Activated CD8-positive, alpha-beta memory T cell treated with anti-CD3 and anti-CD28 coated beads for 48 hours (primary cell): ENCODE measurements around the gene APH1B.
"Not testable (repeated sequence)": the region's sequence is repeated elsewhere in the genome, so short reads cannot be mapped to it uniquely, and the experiment has no call there.

Experiments
- DNase-seq, 3 experiments: peaks; one replicate each; pipeline ENCODE4 v3.0.0-alpha.2; 2020; ENCODE audit warnings: low read depth in 2 of 3, low spot score in 2 of 3

Gene APH1B

DNA sequence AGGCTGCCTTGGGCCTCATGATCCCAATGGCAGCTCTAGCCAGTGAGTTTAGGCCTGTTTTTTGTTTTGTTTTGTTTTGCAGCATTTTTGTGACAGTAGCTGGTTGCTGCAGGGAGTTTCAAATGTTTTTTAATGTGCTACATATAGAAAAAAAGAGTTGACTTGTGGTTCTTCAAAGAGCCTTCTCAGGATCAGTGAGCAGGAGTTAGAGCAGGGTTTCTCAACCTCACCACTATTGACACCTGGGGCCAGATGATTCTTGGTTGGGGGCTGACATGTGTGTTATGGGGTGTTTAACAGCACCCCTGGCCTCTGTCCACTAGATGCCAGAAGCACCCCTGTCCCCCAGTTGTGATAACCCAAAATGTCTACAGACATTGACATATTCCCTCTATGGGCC, 17.9 kb downstream of the APH1B start:
- no peak for DNase-seq

DNA sequence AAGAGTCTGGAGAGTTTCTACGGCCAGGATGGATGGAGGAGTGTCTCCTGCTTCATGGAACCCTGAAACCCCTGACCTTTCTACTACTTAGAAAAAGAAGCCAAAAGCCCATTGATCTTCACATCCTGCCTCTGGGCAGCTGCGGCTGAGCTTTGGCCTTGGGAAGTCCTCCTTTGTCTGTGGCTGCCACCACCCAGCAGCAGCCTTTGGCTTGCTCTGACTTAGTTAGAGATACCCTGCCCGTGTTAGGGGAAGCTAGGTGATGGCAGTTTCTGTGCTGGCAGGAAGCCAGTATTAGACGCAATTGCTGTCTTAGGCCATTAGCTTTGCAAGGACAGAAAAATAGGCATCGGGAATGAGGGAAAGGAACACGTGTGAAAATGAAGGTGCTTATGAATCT, 18.8 kb downstream of the APH1B start:
- DNase-seq = no peak

DNA sequence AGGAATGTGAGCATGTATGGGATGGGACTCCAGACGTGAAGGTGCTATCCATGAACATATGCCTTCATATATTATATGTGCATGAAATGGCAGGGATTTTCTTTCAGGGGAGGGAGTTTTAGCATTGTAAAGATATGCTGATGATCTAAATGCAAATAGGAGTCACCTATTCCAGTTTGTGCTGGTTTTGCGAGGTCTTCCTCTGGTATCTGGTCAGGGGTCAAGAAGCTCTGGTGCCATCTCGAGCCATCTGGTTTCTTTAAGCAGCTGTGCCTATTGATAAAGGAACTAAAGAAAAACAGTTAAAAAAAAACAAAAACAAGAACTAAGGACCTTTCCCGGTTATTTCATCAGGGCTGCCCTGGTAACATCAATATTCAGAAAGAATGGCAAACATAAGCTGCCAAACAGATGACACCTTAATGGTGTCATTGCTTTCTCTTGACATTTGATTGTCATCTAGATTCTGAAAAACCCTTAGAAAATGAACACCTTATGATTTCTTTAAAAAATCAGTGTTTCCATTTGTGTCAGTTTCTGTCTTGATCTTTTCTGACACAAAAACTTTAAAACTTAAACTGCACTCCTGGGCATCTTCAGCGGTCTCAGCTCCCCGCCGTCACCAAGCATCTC, 22.7 kb downstream of the APH1B start:
- DNase-seq = no peak

DNA sequence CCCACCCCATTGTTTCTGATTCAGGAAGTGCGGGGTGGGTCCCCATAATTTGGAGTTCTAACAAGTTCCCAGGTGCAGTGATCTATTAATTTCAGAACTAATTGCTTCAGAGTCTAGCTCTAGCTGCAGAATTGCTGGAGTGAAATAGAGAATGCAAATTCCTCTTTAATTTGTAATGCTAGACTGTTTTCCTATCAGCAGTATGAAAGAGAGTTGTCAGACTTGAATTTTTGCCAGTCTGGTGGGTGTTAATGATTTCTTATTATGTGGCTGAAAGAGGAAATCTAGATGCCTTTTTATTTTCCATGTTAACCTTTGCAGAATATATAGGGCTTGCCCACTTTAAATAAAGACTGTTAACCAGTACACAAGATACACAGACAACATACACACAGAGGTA, 23.7 kb downstream of the APH1B start:
- DNase-seq = no peak

DNA sequence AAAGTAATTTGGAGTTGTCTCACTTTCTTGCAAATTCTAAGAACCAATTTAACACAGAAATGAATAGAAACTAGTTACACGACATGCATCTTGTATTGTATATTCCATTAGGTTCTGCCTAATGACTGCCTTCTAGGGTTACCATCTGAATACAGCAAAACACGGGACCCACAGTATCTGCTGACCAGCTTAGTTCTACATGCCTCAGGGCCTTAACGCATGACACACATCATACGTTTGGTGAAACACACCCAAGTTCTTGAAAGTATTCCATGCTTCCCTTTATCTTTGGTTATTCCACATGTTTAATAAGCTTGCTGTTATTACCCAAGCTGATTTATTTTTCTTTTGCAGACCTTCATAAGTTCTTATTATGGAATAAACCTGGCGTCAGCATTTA, 27.9 kb downstream of the APH1B start:
- no peak for DNase-seq

DNA sequence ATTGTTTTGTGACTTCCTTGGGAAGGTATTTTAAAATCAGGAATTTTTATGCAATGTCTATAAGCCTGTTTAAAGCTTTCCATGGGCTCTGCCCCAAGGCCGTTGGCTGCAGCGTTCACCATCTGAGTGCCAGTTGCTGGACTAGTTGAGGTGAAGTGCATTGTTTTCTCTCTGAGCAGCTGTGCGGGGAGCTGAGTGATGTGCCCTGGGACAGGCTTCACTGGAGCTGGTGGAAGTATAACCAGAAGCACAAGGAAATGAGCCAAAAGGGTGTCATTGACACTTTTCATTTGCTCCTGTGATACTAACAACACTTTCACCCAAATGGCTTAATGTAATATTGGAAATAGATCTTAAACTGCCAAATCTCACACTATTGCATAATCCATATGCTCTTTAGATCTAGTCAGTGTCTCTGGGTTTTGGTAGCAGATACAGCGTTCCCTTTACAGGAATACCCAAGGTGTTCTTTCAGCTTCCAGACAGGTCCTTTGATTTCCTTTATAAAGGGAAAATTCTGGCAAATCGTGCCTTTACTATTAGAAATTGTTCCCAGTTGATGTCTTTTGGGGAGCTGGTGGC, 29.2 kb downstream of the APH1B start:
- no peak for DNase-seq

DNA sequence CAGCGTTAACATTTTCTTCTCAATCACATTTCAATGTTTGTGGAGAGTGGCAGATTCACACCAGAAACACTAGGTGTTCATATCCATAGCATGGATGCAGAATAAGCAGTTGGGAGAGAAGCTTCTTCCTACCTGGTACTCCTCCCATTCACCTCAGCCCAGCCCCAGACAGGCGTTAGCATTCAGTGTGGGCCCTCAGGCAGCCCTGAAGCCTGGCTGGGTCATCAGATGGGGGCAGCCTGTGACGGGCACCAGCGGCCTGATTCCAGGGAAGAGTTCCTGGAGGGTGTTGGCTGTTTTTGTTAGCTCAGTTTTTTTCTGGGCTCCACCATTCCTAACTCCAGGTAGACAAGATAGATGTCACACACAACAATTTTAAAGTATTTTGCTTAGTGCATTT, 31.1 kb downstream of the APH1B start:
- DNase-seq = no peak

DNA sequence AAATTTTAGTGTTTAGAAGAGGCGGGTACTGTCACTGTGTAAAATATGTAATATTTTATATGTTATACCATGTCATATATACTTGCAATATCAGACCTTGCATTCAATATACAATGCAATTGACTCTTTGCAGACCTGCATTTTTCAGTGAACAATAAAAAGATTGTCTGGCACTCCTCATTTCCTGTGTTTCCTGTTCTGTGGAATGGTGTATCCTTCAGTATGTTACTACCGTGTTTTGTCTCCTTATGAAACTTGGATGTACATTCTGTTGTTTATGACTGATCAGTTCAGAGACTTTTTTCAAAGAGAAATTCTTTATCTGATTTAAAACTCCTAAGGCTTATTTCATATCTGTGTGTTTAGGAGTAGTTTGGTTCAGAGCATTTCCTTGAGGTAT, 31.5 kb downstream of the APH1B start:
- DNase-seq = no peak

DNA sequence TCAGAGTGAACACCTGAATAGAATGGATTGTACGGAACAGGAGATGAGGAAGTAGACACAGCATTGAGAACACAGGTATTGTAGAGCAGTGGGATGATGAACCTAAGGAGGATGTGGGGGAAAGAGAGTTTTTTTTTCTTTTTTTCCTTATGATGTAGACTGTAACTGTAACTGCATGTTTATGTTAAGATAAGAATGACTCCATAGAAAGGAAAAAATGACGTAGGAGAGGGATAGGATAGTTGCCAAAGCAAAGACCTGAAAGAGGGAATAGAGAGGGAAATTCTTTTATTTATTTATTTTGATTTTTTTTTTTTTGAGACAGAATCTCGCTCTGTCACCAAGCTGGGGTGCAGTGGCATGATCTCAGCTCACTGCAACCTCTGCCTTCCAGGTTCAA, 33.2 kb downstream of the APH1B start:
- no peak for DNase-seq

DNA sequence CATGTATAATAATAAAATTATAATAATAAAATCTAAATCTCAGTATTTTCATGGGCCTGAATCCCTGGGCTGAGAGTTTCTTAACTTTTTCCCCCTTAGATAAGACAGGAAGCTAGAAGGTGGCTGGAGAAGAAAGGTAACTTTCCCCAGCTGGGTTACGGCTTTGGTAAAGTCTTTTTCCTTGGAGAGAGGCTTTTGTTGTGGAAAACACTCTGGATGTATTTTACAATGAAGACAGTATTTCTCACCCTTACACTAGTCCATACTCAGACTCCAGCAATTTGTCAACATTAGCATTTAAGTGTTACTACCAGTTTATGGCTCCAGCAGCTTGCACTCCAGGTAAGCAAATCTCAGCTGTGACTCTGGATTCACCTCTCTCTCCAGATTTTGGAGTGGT, 34.9 kb downstream of the APH1B start:
- DNase-seq = no peak

DNA sequence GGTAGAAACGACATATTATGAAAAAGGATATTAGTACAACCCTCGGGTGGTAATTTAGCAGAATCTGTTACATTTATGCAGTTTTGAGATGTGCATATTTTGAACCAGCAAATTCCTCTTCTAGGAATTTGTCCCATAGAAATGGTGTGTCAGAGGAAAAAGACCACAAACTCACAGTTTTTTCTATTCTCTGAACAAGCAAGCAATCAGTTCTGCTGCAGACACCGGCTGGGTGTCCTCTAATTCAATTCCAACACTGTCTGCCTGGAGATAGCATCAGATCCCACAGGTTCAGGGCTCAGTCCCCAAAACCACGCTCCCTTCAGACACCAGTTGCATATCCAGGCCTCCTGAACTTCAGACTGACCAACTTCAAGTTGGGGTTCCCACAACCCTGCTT, 36.4 kb downstream of the APH1B start:
- no peak for DNase-seq

DNA sequence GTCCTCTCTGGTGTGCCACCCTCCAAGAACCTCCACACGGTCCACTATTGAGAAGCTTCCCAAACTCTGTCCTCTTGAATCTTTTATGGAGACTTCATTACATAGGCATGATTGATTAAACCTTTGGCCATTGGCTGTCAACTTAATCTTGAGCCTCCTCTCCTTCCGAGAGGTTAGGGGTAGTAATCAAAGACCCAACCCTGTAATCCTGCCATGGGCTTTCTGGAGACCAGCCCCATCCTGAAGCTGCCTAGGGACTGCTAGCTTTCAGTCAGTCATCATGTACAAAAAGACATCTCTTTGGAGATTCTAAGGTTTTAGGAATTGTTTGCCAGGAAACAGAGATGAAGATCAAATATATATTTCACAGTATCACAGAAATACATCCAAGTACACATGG, 37.0 kb downstream of the APH1B start:
- DNase-seq = no peak

DNA sequence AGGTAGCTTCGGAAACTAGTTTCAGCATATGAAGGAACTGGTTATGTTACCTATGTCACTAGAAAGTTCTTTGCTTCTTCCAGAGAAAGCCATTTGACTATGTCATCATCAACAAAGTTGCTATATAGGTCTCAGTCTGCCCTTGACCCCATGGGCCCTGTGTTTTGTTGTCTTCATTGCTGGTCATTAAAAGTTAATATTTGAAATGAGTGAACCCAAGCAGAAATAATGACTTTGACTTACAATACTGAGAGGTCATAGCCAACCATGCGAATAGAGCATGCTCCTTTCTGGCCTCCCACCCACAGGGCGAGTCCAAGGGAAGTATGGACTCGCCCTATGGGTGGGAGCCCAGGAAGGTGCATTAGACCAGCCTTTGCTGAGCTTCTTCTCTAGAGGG, 40.9 kb downstream of the APH1B start:
- no peak for DNase-seq

DNA sequence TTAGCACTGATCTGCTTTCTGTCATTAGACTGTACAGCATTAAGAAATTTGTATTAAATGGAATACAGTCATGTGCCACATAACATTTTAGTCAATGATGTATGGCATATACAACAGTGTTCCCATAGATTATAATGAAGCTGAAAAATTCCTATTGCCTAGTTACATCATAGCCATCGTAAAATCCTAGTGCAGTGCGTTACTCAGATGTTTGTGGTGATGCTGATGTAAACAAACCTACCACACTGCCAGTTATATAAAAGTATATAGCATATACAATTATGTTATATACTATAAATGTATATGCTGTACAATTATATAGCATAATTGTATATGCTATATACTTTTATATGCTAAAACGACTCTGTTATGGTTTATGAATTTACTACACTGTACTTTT, 41.7 kb downstream of the APH1B start:
- DNase-seq = no peak

DNA sequence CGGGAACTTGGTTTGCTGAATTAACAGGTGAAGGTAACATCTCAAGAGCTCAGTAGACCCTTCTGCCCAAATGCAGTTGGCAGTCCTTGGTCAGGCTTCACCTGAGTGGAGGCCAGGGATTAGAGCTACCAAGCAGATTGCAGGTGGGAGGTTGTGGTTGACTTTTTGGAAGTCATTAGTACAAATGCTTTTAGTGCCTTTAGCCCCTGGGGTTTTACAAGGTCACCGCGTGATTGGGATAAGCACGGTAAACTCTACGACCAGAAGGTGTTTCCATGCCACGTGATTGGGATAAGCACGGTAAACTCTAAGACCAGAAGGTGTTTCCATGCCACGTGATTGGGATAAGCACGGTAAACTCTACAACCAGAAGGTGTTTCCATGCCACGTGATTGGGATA, 43.0 kb downstream of the APH1B start:
- not testable (repeated sequence) for DNase-seq

DNA sequence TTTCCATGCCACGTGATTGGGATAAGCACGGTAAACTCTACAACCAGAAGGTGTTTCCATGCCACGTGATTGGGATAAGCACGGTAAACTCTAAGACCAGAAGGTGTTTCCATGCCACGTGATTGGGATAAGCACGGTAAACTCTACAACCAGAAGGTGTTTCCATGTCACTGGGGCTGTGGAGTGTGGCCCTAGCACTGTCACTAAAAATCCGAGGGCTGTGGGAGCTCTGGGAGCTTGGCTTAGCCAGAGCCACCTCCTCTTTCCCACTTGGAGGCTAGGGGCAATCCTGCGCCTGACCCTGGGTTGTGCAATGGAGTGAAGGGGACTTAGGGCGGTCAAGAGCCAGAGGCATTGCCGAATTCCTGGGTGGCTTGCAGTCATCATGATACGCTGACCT, 43.6 kb downstream of the APH1B start:
- DNase-seq = not testable (repeated sequence)

DNA sequence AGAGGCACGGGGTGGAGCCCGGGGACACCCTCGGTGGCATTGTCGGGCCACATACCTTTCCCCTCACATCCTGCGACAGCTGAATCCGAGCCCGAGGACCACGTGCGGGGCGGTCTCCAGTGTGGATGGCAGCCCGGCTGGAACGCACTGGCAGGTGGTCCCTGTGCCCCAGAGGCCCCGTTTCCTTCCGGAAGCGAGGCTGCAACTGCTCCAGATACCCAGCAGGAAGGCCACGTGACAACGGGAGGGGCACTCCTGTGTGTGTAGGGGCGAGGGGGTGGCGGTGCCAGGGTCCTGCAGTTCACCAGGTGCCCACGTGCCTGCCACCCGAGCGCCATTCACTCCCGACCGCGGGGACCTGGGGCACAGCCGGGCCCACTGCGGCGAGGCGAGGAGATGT, 44.1 kb downstream of the APH1B start:
- DNase-seq = no peak

DNA sequence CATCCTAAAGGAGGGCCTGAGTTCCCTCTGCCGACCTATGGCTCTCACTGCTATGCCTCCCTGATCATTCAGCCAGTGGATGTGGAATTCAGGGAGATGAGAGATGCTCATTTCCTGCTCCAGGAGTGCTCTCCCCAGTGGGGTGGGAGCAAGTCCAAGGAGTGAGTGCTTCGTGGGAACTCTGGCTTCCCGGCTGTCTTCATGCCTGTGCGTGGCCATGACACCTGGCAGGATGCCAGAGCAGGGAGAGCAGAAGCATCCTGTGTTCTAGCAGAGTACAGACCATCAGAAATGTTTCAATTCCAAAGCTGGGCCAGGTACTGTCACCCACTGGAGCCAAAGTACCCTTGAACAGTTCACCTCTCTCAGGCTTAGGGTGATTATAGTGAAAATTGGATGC, 45.1 kb downstream of the APH1B start:
- DNase-seq = no peak

DNA sequence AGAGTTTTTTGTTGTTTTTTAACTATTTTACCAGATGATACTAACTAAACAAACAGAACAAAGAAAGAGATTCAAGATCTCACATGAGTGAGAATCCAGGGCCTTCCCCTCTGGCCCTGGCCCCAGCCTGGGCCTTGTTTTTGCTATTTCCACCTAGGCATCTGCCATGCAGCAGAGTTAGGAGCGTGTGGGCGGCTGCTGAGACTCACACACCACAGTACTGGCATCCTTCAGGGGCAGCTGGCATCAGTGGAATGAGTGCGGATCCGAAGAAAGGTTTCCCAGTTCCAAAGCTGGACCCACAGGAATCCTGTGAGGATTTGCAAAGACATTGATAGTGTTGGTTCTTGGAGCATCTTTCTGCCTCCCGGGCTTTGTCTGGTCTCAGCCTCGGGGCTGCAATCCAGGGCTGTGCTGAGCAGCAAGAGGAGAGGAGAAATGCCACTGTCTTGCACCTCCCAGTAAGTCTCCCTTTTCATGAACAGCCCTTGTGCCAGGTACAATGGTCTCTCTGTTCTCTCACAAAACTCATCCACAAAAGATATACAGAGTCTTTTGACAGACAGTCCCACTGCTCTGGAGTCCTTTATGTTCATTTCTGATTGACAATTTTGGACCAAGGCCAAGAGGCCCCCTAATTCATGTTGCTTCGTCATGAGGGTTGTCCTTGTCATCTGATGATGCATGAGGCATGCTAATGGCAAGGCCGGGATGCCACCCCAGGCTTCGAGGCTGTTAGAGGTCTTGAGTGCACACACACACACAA, 46.6 kb downstream of the APH1B start:
- no peak for DNase-seq

DNA sequence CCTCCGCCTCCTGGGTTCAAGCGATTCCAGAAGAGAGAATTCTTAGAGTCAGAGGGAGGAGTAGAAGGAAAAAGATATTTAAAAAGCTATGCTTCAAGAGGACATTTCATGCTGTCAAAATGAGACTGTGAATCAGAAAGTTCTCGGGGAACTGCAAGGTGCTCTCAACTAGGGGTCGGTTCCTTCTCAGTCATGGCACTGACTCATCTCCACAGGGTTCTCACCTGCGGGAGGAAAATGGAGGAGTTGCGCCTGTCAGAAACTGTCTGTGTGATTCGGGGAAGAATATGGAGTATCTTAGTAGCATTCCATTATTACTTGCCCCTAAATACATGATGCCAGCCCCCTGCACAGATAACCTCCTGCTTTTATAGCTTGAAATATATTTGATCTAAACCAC, 47.4 kb downstream of the APH1B start:
- DNase-seq = no peak

DNA sequence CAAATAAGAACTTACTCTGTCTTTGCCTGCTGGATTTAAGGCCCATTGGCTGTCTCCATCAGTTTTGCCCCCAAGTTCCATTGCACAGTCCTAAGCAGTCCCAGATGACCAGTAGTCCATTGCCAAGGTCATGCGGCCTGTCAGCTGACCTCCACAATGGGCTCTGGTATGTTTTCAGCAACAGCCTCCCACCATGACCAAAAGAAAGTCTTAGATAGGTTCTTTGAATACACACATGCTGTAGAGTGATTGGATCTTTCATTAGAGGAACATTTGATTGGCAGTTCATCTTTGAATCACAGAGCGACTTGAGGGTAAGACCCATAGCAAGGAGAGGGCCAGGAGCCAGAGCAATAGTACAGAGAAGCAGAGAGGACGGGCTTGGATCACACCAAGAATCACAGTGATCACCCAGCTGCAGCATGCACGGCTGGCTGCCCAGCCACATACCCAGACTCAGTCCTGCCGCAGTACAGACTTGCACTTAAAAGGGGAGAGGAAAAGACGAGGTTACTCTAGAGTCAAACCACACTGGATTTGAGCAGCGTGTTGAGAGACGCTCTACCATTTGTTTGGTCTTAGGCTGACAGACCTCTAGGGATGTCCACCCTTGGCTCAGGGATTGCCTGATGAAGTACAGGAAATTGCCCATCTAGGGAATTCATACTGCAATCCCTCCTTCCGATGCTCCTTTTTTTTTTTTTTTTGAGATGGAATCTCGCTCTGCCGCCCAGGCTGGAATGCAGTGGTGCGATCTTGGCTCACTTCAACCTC, 50.4 kb downstream of the APH1B start:
- no peak for DNase-seq
